HUES64 (cell line): Measurements from ENCODE around the gene FBLN2.

Experiments used
- H3K27ac ChIP-seq: 2 replicates; pipeline ENCODE4 v1.7.0; 2013; ENCODE audit warnings: low read depth, low read length, inconsistent platforms
- H3K27me3 ChIP-seq: 2 replicates; pipeline ENCODE4 v1.6.1; 2013; ENCODE audit warnings: mild to moderate bottlenecking, low read length; ENCODE audit not compliant: insufficient read depth
- H3K36me3 ChIP-seq: 2 replicates; pipeline ENCODE4 v1.6.1; 2013; ENCODE audit warnings: mild to moderate bottlenecking, low read length; ENCODE audit not compliant: insufficient read depth
- H3K4me1 ChIP-seq: 2 replicates; pipeline ENCODE4 v1.6.1; 2013; ENCODE audit warnings: mild to moderate bottlenecking, low read length, moderate library complexity; ENCODE audit not compliant: insufficient read depth
- H3K4me3 ChIP-seq: 2 replicates; pipeline ENCODE4 v1.5.1; 2013; ENCODE audit warnings: mild to moderate bottlenecking, low read length, moderate library complexity
- H3K9ac ChIP-seq: 2 replicates; pipeline ENCODE4 v1.6.1; 2013; ENCODE audit warnings: mild to moderate bottlenecking, low read depth, low read length
- H3K9me3 ChIP-seq: 2 replicates; pipeline ENCODE4 v1.6.1; 2013; ENCODE audit warnings: low read depth, low read length; ENCODE audit not compliant: insufficient read depth
- WGBS: fragments of 150-250, 120-280 bp; methylation state at CpG from one replicate; pipeline ENCODE4 v1.1.7; 2013; ENCODE audit warnings: missing lambda C conversion rate; 5-methylcytosine and 5-hydroxymethylcytosine counted together

The FBLN2 gene

DNA sequence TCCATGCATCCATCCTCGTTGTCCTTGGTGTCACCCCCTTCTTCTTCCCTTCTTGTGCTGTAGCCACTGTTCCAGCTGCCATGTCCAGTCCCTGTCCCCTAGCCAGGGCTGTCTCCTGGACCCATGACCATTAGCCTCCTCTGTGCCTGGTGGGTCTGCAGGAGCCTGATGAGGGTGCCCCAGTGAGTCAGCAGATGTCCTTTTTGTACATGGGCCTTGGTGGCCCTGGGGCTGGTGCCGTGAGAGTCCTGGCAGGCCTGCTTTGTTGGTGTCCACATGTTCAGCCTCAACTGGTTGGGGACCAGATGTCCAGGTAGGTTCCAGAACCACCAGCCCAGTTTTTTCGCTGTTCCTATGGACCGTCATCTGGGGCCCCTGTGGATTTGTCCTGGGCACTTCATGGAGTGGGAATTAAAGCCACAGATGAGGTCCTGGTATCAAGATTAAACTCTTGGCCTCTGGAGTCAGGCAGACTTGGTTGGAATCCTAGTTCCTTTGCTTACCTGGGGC lies 66.1 kb downstream of the FBLN2 start:
- H3K27me3 ChIP-seq = no peaks in the 10 kb centered on the region
- no peaks in the 10 kb centered on the region for H3K36me3 ChIP-seq
- no peak overlapping the region for H3K4me3 ChIP-seq
- no peaks in the 10 kb centered on the region; the same call in 1 of the 2 replicates for H3K4me1 ChIP-seq
- WGBS = 93% methylated on average over 4 of the region's 4 CpGs
- H3K9ac ChIP-seq = no peak overlapping the region
- no peak overlapping the region for H3K27ac ChIP-seq
- H3K9me3 ChIP-seq = no peaks in the 10 kb centered on the region

- Histone ChIP-seq H3K9me3 (no peaks in the 10 kb centered on the region), H3K36me3 (no peaks in the 10 kb centered on the region), H3K4me3 (no peak overlapping the region), H3K4me1 (no peaks in the 10 kb centered on the region; the same call in 1 of the 2 replicates), H3K9ac (no peak overlapping the region), H3K27me3 (no peaks in the 10 kb centered on the region), H3K27ac (no peak overlapping the region)
- WGBS = 92% methylated on average over 7 of the region's 7 CpGs
Measured at GRCh38 chr3:13616359-13616758, 67.4 kb downstream of the FBLN2 start.

DNA sequence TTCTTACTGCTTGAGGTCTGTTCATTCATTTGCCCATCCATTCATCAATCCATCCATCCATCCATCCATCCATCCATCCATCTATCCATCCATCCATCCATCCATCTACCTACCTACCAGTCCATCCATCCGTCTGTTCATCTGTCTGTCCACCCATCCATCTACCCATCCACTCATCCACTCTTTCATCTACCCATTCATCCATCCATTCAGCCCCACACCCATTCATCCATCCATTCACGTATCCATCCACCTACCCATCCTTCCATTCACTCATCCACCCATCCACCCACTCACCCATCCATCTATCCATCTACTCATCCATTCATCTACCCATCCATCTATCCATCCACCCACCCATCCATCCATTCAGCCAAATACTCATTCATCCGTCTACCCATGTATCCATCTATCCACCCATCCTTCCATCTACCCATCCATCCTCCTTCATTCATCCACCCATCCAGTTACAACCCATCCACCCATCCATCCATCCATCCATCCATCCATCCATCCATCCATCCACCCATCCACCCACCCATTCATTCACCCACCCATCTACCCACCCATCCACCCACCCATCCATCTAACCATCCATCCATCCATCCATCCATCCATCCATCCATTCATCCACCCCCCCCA lies 68.3 kb downstream of the FBLN2 start:
- no peak overlapping the region for H3K27ac ChIP-seq
- no peaks in the 10 kb centered on the region for H3K9me3 ChIP-seq
- H3K36me3 ChIP-seq = no peaks in the 10 kb centered on the region
- no peaks in the 10 kb centered on the region; the same call in 1 of the 2 replicates for H3K4me1 ChIP-seq
- H3K27me3 ChIP-seq = no peaks in the 10 kb centered on the region
- WGBS = 91% methylated on average over 3 of the region's 3 CpGs
- no peak overlapping the region for H3K4me3 ChIP-seq
- no peak overlapping the region for H3K9ac ChIP-seq

DNA sequence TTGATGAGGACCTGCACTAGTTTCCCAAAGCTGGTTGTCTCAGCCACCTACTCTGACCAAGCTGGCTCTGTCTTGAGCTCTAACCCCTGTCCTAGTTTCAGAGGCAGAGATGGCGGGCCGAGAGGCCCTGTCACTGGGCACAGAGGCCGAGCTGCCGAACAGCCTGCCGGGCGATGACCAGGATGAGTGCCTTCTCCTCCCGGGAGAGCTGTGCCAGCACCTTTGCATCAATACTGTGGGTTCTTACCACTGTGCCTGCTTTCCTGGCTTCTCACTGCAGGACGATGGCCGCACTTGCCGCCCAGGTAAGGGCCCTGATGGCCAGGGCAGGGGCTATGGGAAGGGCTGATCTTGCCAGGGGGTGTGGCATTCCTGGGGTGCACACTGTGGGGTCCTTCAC lies 69.1 kb downstream of the FBLN2 start:
- H3K4me1 ChIP-seq = no peaks in the 10 kb centered on the region; the same call in 1 of the 2 replicates
- H3K9me3 ChIP-seq = no peaks in the 10 kb centered on the region
- H3K36me3 ChIP-seq = no peaks in the 10 kb centered on the region
- H3K9ac ChIP-seq = no peak overlapping the region
- H3K27ac ChIP-seq = no peak overlapping the region
- H3K4me3 ChIP-seq = no peak overlapping the region
- H3K27me3 ChIP-seq = no peaks in the 10 kb centered on the region
- 95% methylated on average over 10 of the region's 10 CpGs for WGBS

GRCh38 chr3:13618836-13619235 lies 69.9 kb downstream of the FBLN2 start:
- no peak overlapping the region for H3K9ac ChIP-seq
- H3K36me3 ChIP-seq = no peaks in the 10 kb centered on the region
- no peak overlapping the region for H3K27ac ChIP-seq
- H3K4me1 ChIP-seq = no peaks in the 10 kb centered on the region; the same call in 1 of the 2 replicates
- H3K4me3 ChIP-seq = no peak overlapping the region
- no peaks in the 10 kb centered on the region for H3K9me3 ChIP-seq
- WGBS = 95% methylated on average over 3 of the region's 3 CpGs
- H3K27me3 ChIP-seq = no peaks in the 10 kb centered on the region

- H3K4me3 ChIP-seq = no peak overlapping the region
- H3K9me3 ChIP-seq = no peaks in the 10 kb centered on the region
- no peaks in the 10 kb centered on the region; the same call in 1 of the 2 replicates for H3K4me1 ChIP-seq
- H3K27me3 ChIP-seq = no peaks in the 10 kb centered on the region
- no peak overlapping the region for H3K27ac ChIP-seq
- WGBS = 84% methylated on average over 13 of the region's 13 CpGs
- H3K36me3 ChIP-seq = no peaks in the 10 kb centered on the region
- no peak overlapping the region for H3K9ac ChIP-seq
Measured at GRCh38 chr3:13619661-13620230, 70.8 kb downstream of the FBLN2 start.

DNA sequence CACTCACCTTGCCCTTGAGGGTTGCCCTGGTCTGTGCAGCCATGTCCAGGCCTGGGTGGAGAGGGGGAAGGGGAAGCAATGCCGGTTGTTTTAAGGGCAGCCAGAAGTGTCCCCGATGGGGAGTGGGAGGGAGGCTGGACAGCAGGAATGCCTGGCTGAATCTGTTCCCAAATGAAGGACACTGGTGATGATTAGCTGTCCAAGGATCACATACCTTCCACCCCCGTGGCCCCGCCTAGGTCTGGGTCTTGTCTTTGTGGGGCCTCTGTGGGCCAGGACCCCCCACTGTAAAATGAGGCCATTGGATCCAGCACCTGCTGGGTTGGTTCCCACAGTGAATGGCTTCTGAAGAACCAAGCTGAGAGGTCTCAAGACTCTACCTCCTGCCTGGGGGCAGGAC lies 71.4 kb downstream of the FBLN2 start:
- no peaks in the 10 kb centered on the region for H3K36me3 ChIP-seq
- no peaks in the 10 kb centered on the region for H3K9me3 ChIP-seq
- no peak overlapping the region for H3K9ac ChIP-seq
- no peaks in the 10 kb centered on the region for H3K27me3 ChIP-seq
- no peak overlapping the region for H3K4me3 ChIP-seq
- WGBS = 85% methylated on average over 4 of the region's 4 CpGs
- H3K27ac ChIP-seq = no peak overlapping the region
- no peaks in the 10 kb centered on the region; the same call in 1 of the 2 replicates for H3K4me1 ChIP-seq

DNA sequence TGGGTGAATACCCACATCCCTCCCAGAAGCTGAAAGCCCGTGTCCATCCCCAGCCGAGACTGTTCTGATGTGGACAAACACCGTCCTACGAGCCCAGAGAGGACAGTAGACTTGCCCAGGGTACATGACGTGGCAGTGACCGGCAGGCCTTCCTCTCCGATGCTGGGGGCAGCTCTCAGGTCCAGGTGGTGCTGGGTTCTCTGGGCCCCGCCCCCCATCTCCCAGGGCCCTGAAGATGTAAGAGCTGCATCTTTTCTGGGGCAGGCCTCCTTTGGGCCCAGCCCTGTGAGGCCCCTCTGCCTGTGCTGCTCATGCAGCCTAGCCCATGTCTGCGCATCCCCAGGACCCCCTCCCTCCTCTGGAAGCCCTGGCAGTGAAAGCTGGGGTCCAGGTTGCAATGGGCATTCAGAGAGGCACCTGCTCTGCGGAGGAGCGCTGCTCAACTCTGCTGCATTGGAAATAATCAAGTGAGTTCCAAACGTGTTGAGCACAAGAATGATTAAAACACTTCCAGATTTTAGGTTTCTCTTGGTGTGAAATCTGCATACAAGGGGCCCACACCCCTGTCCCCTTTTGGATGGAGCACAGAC lies 71.9 kb downstream of the FBLN2 start:
- Histone ChIP-seq H3K9me3 (no peaks in the 10 kb centered on the region), H3K4me1 (no peaks in the 10 kb centered on the region; the same call in 1 of the 2 replicates), H3K27me3 (no peaks in the 10 kb centered on the region), H3K27ac (no peak overlapping the region), H3K36me3 (no peaks in the 10 kb centered on the region), H3K9ac (no peak overlapping the region), H3K4me3 (no peak overlapping the region)
- 94% methylated on average over 12 of the region's 12 CpGs for WGBS

DNA sequence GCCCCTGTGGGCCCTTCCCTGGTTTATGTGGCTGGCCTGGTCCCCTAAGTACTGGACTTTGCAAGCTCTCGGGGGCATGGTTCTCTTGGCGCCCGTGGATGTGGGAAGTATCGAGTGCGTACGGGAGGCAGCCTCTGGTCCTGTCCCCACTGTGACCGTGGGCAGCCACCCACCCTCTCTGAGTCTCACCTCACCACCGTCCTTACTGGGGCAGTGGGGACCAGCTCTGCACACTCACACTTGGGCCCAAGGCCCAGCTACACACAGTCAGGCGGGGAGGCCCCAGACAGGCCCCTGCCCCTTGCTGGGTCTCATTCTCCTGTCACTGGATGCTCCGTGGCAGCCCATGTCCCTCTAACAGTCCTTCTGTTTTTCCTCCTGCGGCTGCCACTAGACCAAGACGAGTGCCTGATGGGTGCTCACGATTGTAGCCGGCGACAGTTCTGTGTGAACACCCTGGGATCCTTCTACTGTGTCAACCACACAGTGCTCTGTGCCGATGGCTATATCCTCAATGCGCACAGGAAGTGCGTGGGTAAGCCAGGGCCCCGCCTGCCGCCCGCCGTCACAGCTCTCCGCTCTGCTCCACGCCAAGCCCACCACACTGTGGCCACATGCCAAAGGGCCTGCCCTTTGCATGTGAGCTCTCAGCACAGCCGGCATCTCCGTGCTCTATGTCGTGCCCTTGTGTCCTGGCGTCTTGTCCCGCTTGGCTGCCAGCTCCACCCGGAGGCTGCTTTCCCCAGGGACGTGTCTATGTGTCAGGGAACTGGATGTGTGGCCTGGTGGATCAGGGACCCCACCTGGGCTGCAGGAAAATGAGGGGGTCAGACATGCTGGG lies 72.7 kb downstream of the FBLN2 start:
- H3K9me3 ChIP-seq = no peaks in the 10 kb centered on the region
- H3K4me3 ChIP-seq = no peak overlapping the region
- no peak overlapping the region for H3K9ac ChIP-seq
- H3K27me3 ChIP-seq = no peaks in the 10 kb centered on the region
- H3K36me3 ChIP-seq = no peaks in the 10 kb centered on the region
- 89% methylated on average over 31 of the region's 31 CpGs for WGBS
- H3K27ac ChIP-seq = no peak overlapping the region
- no peaks in the 10 kb centered on the region; the same call in 1 of the 2 replicates for H3K4me1 ChIP-seq

GRCh38 chr3:13622356-13622755 lies 73.4 kb downstream of the FBLN2 start:
- Histone ChIP-seq H3K4me1 (no peaks in the 10 kb centered on the region; the same call in 1 of the 2 replicates), H3K9ac (no peak overlapping the region), H3K27me3 (no peaks in the 10 kb centered on the region), H3K9me3 (no peaks in the 10 kb centered on the region), H3K27ac (no peak overlapping the region), H3K4me3 (no peak overlapping the region), H3K36me3 (no peaks in the 10 kb centered on the region)
- 90% methylated on average over 15 of the region's 15 CpGs for WGBS
